Smooth muscle cell (in vitro differentiated cells): ENCODE results near the gene CSMD2. TPM values are rescaled to one million over a fixed set of nuclear protein-coding genes. Genes with fewer than 3 reads are reported as not detected.
A peak's percentile ranks its signal among the peaks of the same experiment; 100 is the strongest.

ENCODE experiments used
- DNase-seq: peaks from one replicate; lab custom pipeline; 2025; ENCODE audit not compliant: unreplicated experiment; lab: John Stamatoyannopoulos, UW
- H2AFZ ChIP-seq: fragments of 200-600 bp; sonication (generic); 2 replicates; pipeline ENCODE4 v1.6.0; 2016; ENCODE audit warnings: antibody characterized with exemption, low read depth, mild to moderate bottlenecking
- H3F3A ChIP-seq: fragments of 200-600 bp; sonication (generic); 2 replicates; pipeline ENCODE4 v1.6.0; 2017; ENCODE audit warnings: antibody characterized with exemption, low read depth
- H3K27ac ChIP-seq: fragments of 200-600 bp; sonication (generic); 2 replicates; pipeline ENCODE4 v1.5.1; 2016; ENCODE audit warnings: low read depth, mild to moderate bottlenecking
- H3K27me3 ChIP-seq: fragments of 200-600 bp; sonication (generic); 2 replicates; pipeline ENCODE4 v1.6.1; 2016; ENCODE audit warnings: low read depth, mild to moderate bottlenecking
- H3K36me3 ChIP-seq: fragments of 200-600 bp; sonication (generic); 2 replicates; pipeline ENCODE4 v1.5.1; 2016; ENCODE audit warnings: low read depth
- H3K4me1 ChIP-seq: fragments of 200-600 bp; sonication (generic); 2 replicates; pipeline ENCODE4 v1.5.1; 2016; ENCODE audit warnings: low read depth
- H3K4me2 ChIP-seq: fragments of 200-600 bp; sonication (generic); 2 replicates; pipeline ENCODE4 v1.6.0; 2016; ENCODE audit warnings: mild to moderate bottlenecking
- H3K4me3 ChIP-seq: fragments of 200-600 bp; sonication (generic); 2 replicates; pipeline ENCODE4 v1.5.1; 2016; ENCODE audit warnings: mild to moderate bottlenecking
- H3K79me2 ChIP-seq: fragments of 200-600 bp; sonication (generic); 2 replicates; pipeline ENCODE4 v1.6.0; 2016; ENCODE audit warnings: low read depth, mild to moderate bottlenecking
- H3K9ac ChIP-seq: fragments of 200-600 bp; sonication (generic); 2 replicates; pipeline ENCODE4 v1.6.0; 2016; ENCODE audit warnings: low read depth
- H3K9me3 ChIP-seq: fragments of 200-600 bp; sonication (generic); replicated peaks from 2 replicates; pipeline ENCODE4 v1.5.1; 2016; ENCODE audit warnings: low read depth
- H4K20me1 ChIP-seq: fragments of 200-600 bp; sonication (generic); 2 replicates; pipeline ENCODE4 v1.6.0; 2016; ENCODE audit warnings: low read depth
- CTCF ChIP-seq: fragments of 200-600 bp; sonication (generic); IDR thresholded peaks from 2 replicates; pipeline ENCODE4 v1.5.1; 2017; ENCODE audit warnings: borderline replicate concordance, mild to moderate bottlenecking, antibody characterized with exemption; ENCODE audit not compliant: insufficient read depth, poor library complexity, severe bottlenecking
- WGBS: methylation state at CpG from one replicate; pipeline ENCODE4 v1.1.7; 2016; ENCODE audit warnings: low lambda C conversion rate; 5-methylcytosine and 5-hydroxymethylcytosine counted together
- polyA plus RNA-seq: library from polyadenylated mRNA; unstranded; fragments of >200 nt; fragmentation: Nextera tagmentation; extraction: Ambion mirVana; gene quantifications from 2 replicates; pipeline ENCODE4 v1.2.1, GENCODE V29; 2016
- total RNA-seq: library from RNA; depleted of rRNA; stranded (reverse); fragments of >200 nt; gene quantifications from 2 replicates; pipeline ENCODE4 v1.2.3, GENCODE V29; 2014

Gene CSMD2
- total and polyA plus RNA-seq, 2 experiments from 2014 or later, result 0.65 to 1.8 TPM

- DNase-seq, result no peak
Observed at GRCh38 chr1:34066981-34067603, 97.9 kb downstream of the CSMD2 start.

GRCh38 chr1:34066166-34066565 lies 98.9 kb downstream of the CSMD2 start:
- no peak overlapping the region for H2AFZ ChIP-seq
- H3K9me3 ChIP-seq, result no peaks in the 10 kb centered on the region
- no peaks in the 10 kb centered on the region for H3K79me2 ChIP-seq
- peak overlapping the region; percentile 18 for H3K4me2 ChIP-seq
- WGBS, result 61% methylated on average over 6 of the region's 6 CpGs
- H3K27ac ChIP-seq, result no peak overlapping the region
- no peaks in the 10 kb centered on the region for H4K20me1 ChIP-seq
- no peak overlapping the region for H3K4me3 ChIP-seq
- no peak overlapping the region for H3K9ac ChIP-seq
- H3K36me3 ChIP-seq, result no peaks in the 10 kb centered on the region
- H3F3A ChIP-seq, result no peaks in the 10 kb centered on the region
- no peak for DNase-seq
- no peaks in the 10 kb centered on the region for H3K4me1 ChIP-seq
- H3K27me3 ChIP-seq, result no peaks in the 10 kb centered on the region
- TF ChIP-seq CTCF, result no peak

More at GRCh38 chr1:34066981-34067603, 97.9 kb downstream of the CSMD2 start:
- Histone ChIP-seq H3K9me3 (no peaks in the 10 kb centered on the region), H3K4me3 (no peak overlapping the region), H3K36me3 (no peaks in the 10 kb centered on the region), H2AFZ (no peak overlapping the region), H3K9ac (no peak overlapping the region), H3K79me2 (no peaks in the 10 kb centered on the region), H3K4me1 (no peaks in the 10 kb centered on the region), H3K27me3 (no peaks in the 10 kb centered on the region), H3K4me2 (peak overlapping the region; percentile 18), H4K20me1 (no peaks in the 10 kb centered on the region), H3F3A (no peaks in the 10 kb centered on the region), H3K27ac (no peak overlapping the region)
- WGBS, result 33% methylated on average over 5 of the region's 5 CpGs
- TF ChIP-seq CTCF, result no peak

- H2AFZ ChIP-seq, result no peak overlapping the region
- no peaks in the 10 kb centered on the region for H3K9me3 ChIP-seq
- no peaks in the 10 kb centered on the region for H3F3A ChIP-seq
- no peaks in the 10 kb centered on the region for H3K27me3 ChIP-seq
- no peaks in the 10 kb centered on the region for H3K36me3 ChIP-seq
- DNase-seq, result no peak
- no peak overlapping the region for H3K4me2 ChIP-seq
- H3K79me2 ChIP-seq, result no peaks in the 10 kb centered on the region
- no peak for TF ChIP-seq CTCF
- 92% methylated on average over 2 of the region's 2 CpGs for WGBS
- H4K20me1 ChIP-seq, result no peaks in the 10 kb centered on the region
- no peak overlapping the region for H3K4me3 ChIP-seq
- H3K9ac ChIP-seq, result no peak overlapping the region
- no peaks in the 10 kb centered on the region for H3K4me1 ChIP-seq
- no peak overlapping the region for H3K27ac ChIP-seq
Observed at GRCh38 chr1:34065498-34065897, 99.5 kb downstream of the CSMD2 start.

- no peak overlapping the region for H3K4me3 ChIP-seq
- no peak for DNase-seq
Observed at GRCh38 chr1:34060901-34061415, 104.1 kb downstream of the CSMD2 start.

More at GRCh38 chr1:34060901-34061415, 104.1 kb downstream of the CSMD2 start:
- H3K27ac ChIP-seq, result no peak overlapping the region
- no peak overlapping the region for H3K4me2 ChIP-seq
- no peak for TF ChIP-seq CTCF
- H3K79me2 ChIP-seq, result no peaks in the 10 kb centered on the region
- H2AFZ ChIP-seq, result no peak overlapping the region
- H3K27me3 ChIP-seq, result no peaks in the 10 kb centered on the region
- no peak overlapping the region for H3K9ac ChIP-seq
- 88% methylated on average over 10 of the region's 10 CpGs for WGBS
- H3F3A ChIP-seq, result no peaks in the 10 kb centered on the region
- H3K9me3 ChIP-seq, result no peaks in the 10 kb centered on the region
- no peaks in the 10 kb centered on the region for H4K20me1 ChIP-seq
- H3K4me1 ChIP-seq, result no peaks in the 10 kb centered on the region
- H3K36me3 ChIP-seq, result no peaks in the 10 kb centered on the region
